Choroid plexus epithelial cell (primary cell): ENCODE data around the gene CLDN20.
A peak's percentile ranks its signal among the peaks of the same experiment; 100 is the strongest.

ENCODE experiments used
- DNase-seq: peaks from one replicate; pipeline ENCODE4 v3.0.0-alpha.2; 2010; ENCODE audit warnings: low read depth
- H3K4me3 ChIP-seq: 2 replicates; pipeline ENCODE4 v1.5.1; 2011; ENCODE audit warnings: low read depth, mild to moderate bottlenecking, control low read depth, low read length, moderate library complexity
- CTCF ChIP-seq: conservative IDR thresholded peaks from 2 replicates; pipeline ENCODE4 v1.5.1; 2011; ENCODE audit warnings: low read depth, mild to moderate bottlenecking, control low read depth, inconsistent platforms, low read length, moderate library complexity

Gene CLDN20

GRCh38 chr6:155260686-155261085, 3.1 kb upstream of the CLDN20 start:
- no peak overlapping the region for H3K4me3 ChIP-seq
- no peak for DNase-seq
- TF ChIP-seq CTCF: no peak

GRCh38 chr6:155261111-155261900, 2.5 kb upstream of the CLDN20 start:
- peak; percentile 29 for TF ChIP-seq CTCF
- no peak overlapping the region for H3K4me3 ChIP-seq
- DNase-seq: no peak

GRCh38 chr6:155262655-155263054, 1.2 kb upstream of the CLDN20 start:
- no peak overlapping the region for H3K4me3 ChIP-seq
- no peak for TF ChIP-seq CTCF
- no peak for DNase-seq

GRCh38 chr6:155264693-155265320, 994 bp downstream of the CLDN20 start:
- no peak for DNase-seq
- TF ChIP-seq CTCF: no peak
- no peak overlapping the region for H3K4me3 ChIP-seq

GRCh38 chr6:155265843-155266535, 2.2 kb downstream of the CLDN20 start:
- DNase-seq: no peak
- H3K4me3 ChIP-seq: no peak overlapping the region
- TF ChIP-seq CTCF: peak; percentile 24

GRCh38 chr6:155267411-155267810, 3.6 kb downstream of the CLDN20 start:
- H3K4me3 ChIP-seq: no peak overlapping the region
- TF ChIP-seq CTCF: no peak
- DNase-seq: no peak
